Endothelial cell of umbilical vein (primary cell): Measurements from ENCODE around the gene MTF2.

Experiments
- EZH2 ChIP-seq: IDR thresholded peaks from 2 replicates; pipeline ENCODE4 v1.6.1; 2012; ENCODE audit warnings: borderline replicate concordance, low read depth, mild to moderate bottlenecking, moderate library complexity, low read length, inconsistent platforms; ENCODE audit not compliant: severe bottlenecking
- POLR2A ChIP-seq: IDR thresholded peaks from 2 replicates; pipeline ENCODE4 v1.6.1; 2012; ENCODE audit warnings: low read depth, mild to moderate bottlenecking, control low read depth, low read length
- TF ChIP-seq, protein P1 (sequence below), 2 donors: IDR thresholded peaks; 1 replicate in 1 of 2; 2 replicates in 1 of 2; pipeline ENCODE4 v1.5.1; 2011; ENCODE audit warnings: low read length in 2 of 2, mild to moderate bottlenecking in 2 of 2, moderate library complexity in 2 of 2, control low read depth in 1 of 2, inconsistent platforms in 1 of 2, low read depth in 1 of 2; ENCODE audit not compliant: insufficient read depth in 1 of 2; ENCODE audit errors: extremely low read depth in 1 of 2

DNA sequence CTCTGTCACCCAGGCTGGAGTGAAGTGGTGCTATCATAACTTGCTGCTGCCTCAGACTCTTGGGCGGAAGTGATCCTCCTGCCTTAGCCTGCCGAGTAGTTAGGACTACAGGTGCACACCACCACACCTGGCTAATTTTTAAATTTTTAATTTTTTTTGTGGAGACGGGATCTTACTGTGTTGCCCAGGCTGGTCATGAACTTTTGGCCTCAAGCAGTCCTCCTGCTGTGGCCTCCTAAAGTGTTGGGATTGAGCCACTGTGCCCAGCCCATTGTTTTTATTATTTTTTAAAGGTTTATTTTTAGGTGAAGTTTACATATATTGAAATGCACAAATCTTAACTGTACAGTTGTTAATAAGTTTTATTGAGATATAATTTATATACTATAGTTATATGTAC lies 3.2 kb downstream of the MTF2 start:
- TF ChIP-seq POLR2A (no peak), EZH2 (no peak)
- TF ChIP-seq, protein P1, sequence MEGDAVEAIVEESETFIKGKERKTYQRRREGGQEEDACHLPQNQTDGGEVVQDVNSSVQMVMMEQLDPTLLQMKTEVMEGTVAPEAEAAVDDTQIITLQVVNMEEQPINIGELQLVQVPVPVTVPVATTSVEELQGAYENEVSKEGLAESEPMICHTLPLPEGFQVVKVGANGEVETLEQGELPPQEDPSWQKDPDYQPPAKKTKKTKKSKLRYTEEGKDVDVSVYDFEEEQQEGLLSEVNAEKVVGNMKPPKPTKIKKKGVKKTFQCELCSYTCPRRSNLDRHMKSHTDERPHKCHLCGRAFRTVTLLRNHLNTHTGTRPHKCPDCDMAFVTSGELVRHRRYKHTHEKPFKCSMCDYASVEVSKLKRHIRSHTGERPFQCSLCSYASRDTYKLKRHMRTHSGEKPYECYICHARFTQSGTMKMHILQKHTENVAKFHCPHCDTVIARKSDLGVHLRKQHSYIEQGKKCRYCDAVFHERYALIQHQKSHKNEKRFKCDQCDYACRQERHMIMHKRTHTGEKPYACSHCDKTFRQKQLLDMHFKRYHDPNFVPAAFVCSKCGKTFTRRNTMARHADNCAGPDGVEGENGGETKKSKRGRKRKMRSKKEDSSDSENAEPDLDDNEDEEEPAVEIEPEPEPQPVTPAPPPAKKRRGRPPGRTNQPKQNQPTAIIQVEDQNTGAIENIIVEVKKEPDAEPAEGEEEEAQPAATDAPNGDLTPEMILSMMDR (IDR thresholded peaks at IDR 0.05; ENCODE audit: extremely low read depth in 1 of 2, insufficient read depth in 1 of 2, low read depth in 1 of 2, low read length in 2 of 2), result no peak
